SK-N-SH (cell line): Measurements from ENCODE around the gene HSPA9.

Experiments used
- EP300 ChIP-seq, 2 experiments: IDR thresholded peaks; 2 replicates each; pipeline versions ENCODE4 v1.4.0 to v1.6.1; 2012; ENCODE audit warnings: borderline replicate concordance in 1 of 2, low read depth in 1 of 2, low read length in 1 of 2
- MEF2A ChIP-seq: IDR thresholded peaks from 2 replicates; pipeline ENCODE4 v1.4.0; 2012; ENCODE audit warnings: low read depth, borderline replicate concordance
- POLR2AphosphoS5 ChIP-seq: IDR thresholded peaks from 2 replicates; pipeline ENCODE4 v1.6.1; 2012; ENCODE audit warnings: low read depth, low read length

DNA sequence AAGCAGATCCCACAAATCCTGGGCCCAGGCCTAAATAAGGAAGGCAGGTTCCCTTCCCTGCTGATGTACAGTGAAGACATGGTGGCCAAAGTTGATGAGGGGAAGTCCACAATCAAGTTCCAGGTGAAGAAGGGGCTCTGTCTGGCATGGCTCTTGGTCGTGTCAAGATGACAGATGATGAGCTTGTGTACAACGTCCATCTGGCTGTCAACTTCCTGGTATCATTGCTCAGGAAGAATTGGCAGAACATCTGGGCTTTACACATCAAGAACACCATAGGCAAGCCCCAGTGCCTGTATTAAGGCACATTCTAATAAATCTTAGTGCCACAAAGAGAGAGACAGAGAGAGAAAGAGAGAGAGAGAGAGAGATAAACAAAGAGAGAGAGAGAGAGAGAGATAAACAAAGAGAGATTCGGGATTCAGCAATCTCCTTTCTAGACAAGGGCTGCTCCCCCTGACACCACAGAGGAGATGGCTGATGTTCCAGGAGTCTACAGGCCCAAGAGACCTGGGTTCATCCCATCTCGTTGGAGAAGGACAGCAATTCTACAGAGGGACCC lies 45.5 kb upstream of the HSPA9 start:
- no peak for TF ChIP-seq EP300 (IDR thresholded peaks at IDR 0.05; ENCODE audit: borderline replicate concordance in 1 of 2, low read depth in 1 of 2, low read length in 1 of 2)
- no peak for TF ChIP-seq POLR2AphosphoS5
- no peak for TF ChIP-seq MEF2A
